Renal pelvis (tissue), 4 donors: ENCODE results near the gene MT1M. TPM values are rescaled to one million over a fixed set of nuclear protein-coding genes. Genes with fewer than 3 reads are reported as not detected.

Experiments
- DNase-seq: peaks from one replicate; pipeline ENCODE4 v3.0.0-alpha.2; 2013
- polyA plus RNA-seq, 3 donors: library from polyadenylated mRNA; unstranded; fragments of 120-200 nt; gene quantifications; one replicate each; pipeline ENCODE4 v1.2.1, GENCODE V29; 2013; ENCODE audit not compliant: insufficient read length in 3 of 3

Gene MT1M
- polyA plus RNA-seq, 3 donors, result 0.26 TPM; not detected in 2

DNA sequence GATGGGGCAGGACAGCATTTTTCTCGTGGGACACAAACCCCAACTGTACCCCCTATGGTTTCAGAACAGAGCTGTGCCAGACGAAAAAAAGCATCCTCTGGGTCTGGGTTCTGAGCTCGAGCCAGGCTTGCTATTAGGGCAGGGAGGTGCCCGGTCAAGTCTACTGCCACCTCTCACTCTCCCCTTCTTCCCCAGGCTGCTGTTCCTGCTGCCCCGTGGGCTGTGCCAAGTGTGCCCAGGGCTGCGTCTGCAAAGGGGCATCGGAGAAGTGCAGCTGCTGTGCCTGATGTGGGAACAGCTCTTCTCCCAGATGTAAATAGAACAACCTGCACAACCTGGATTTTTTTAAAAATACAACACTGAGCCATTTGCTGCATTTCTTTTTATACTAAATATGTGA, 5.8 kb upstream of the MT1M start:
- no peak for DNase-seq

GRCh38 chr16:56628486-56629350, 3.7 kb upstream of the MT1M start:
- DNase-seq, result no peak

- DNase-seq, result no peak
These were observed 2.9 kb upstream of the MT1M start for GRCh38 chr16:56629531-56629930.

DNA sequence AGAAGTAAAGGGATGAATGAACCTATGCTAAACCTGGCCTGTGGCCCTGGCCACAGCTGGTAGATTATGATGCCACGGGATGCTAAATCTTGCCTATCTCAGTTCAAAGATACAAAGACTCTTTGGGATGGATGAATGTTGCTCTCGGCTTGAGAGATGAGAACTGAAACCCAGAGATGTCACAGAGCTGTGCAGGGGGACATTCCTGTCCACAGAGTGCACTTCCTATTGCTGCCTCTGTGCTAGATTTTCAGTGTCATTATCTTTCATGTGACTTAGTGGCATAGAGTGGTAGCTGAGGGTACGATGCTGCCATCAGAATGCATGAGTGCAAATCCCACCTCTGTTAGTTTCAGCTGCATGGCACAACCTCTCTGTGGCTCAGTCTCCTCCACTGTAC, 2.3 kb upstream of the MT1M start:
- no peak for DNase-seq

GRCh38 chr16:56631197-56631596, 1.3 kb upstream of the MT1M start:
- no peak for DNase-seq

DNA sequence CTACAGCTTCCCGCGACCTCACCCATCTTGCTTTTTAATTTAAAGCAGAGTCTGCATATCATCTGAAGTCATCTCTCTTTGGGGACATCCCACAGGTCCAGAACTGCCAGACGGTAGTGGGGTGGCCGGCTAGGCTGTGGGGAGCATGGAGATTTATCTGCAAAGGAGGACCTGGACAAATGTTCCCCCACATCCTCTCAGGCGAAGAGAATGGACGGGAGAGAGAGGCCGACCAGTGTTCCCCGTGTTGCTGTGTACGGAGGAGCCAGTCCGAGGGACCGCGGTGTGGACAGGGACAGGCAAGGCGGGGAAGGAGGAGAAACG, 665 bp upstream of the MT1M start:
- no peak for DNase-seq

DNA sequence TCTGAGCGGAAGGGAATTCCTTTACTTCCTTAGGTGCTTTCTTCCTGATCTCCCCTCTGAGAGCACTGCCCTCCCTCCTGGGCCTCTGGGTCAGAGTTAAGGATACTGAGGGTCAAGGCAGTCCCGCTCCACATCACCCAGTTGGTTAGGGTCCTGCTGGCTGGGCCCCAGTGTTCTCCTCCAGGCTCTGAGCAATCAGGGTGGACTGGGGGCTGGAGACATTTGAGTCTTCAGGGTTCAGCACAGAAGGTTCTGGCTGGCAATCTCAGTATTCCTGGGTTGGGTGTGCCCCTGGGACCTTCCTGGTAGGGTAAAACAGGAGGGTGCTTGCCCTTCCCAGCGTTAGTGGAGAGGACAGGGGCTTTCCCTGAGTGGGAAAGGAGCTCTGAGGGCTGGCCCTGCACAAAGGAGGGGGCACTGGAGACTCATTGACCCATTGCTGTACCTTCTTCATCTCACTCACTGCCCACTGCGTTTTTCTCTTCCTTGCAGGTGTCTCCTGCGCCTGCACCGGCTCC, 448 bp downstream of the MT1M start:
- no peak for DNase-seq

- DNase-seq, result no peak
These were observed 1.1 kb downstream of the MT1M start for GRCh38 chr16:56633535-56633934.

GRCh38 chr16:56634715-56635440, 2.4 kb downstream of the MT1M start:
- DNase-seq, result no peak

DNA sequence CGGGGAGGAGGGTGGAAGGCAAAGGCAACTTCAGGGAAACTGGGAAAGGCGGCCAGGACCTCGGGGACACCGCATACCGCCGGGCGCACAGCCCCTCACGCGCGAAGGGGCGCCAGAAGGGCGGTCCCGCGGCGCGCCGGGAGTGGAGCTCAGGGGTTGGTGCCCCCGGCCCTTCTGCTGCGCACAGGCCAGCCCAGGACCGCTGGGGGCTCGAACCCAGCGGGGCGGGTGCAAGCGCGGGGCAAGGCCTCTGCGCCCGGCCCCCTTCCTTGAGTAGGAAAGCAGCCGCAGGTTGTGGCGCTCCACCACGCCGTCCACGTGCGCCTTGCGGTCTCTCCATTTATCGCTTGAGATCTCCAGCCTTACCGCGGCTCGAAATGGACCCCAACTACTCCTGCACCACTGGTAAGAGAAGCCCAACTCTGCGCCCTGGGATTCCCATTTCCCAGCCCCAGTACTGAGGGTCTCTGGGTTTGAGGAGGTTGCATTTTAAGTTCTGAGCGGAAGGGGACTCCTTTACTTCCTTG, 3.0 kb downstream of the MT1M start:
- no peak for DNase-seq

DNA sequence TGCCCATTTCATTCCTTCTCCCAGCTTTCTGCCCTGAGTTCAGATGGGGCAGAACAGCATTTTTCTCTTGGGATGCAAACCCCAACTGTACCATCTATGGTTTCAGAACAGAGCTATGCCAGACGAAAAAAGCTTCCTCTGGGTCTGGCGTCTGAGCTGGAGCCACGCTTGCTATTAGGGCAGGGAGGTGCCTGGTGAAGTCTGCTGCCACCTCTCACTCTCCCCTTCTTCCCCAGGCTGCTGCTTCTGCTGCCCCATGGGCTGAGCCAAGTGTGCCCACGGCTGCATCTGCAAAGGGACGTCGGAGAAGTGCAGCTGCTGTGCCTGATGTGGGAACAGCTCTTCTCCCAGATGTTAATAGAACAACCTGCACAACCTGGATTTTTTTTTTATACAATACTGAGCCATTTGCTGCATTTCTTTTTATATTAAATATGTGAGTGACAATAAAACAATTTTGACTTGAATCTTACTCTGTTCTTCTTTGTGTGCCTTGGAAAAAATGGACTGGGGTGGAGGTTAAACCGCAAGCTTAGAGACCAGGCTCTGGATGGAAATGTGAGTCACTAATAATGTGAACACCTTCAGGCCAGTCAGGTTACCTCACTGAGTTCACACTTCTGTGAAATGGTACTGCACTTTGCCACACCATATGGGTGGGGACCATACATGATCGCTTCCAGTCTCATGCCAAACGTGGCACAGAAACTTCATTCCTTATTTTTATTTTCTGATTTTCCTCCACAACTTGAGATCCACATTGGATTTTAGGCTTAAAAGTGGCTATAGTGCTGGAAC, 4.4 kb downstream of the MT1M start:
- no peak for DNase-seq

DNA sequence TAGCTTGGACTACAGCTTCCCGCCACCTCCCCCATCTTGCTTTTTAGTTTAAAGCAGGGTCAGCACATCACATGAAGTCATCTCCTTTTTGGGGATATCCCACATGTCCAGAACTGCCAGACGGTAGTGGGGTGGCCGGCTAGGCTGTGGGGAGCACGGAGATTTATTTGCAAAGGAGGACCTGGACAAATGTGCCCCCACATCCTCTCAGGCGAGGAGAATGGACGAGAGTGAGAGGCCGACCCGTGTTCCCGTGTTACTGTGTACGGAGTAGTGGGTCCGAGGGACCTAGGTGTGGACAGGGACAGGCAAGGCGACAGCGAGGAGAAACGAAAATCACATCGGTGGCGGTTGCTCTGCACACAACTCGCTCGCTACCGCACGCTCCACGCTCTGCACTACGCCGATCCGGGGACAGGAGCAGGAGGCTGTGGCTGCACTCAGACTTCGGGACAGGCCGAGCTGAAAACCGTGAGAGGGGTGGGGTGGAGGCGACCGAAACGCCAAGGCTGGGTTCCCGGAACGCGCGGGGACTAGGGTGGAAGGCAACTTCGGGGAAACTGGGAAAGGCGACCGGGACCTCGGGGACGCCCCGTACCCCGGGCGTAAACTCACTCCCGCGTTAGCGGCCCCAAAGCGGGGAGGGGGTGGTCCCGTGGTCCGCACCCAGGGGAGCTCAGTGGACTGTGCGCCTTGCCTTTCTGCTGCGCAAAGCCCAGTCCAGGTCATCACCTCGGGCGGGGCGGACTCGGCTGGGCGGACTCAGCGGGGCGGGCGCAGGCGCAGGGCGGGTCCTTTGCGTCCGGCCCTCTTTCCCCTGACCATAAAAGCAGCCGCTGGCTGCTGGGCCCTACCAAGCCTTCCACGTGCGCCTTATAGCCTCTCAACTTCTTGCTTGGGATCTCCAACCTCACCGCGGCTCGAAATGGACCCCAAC, 5.6 kb downstream of the MT1M start, which contains the start of gene MT1A:
Gene MT1A (plus strand): TSS at position 853 of the 937 bp plus-strand sequence. CDS start 73 bp downstream, at position 926.
- DNase-seq, result no peak

DNA sequence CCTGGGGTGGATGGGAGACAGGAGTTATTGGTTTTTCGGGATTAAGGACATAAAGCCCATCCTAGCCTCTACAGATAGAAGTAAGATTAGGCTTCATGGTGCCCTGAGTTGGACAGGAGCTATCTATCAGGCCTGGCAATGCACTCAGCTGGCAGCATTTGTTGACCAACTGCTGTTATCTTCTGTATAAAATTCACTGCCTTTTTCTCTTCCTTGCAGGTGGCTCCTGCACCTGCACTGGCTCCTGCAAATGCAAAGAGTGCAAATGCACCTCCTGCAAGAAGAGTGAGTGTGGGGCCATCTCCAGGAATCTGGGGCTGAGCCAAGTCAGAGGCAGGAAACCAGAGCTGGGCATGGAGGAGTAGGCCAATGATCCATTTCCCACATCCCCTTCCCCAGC, 6.6 kb downstream of the MT1M start:
- no peak for DNase-seq

GRCh38 chr16:56640076-56640475, 7.6 kb downstream of the MT1M start:
- DNase-seq, result no peak

DNA sequence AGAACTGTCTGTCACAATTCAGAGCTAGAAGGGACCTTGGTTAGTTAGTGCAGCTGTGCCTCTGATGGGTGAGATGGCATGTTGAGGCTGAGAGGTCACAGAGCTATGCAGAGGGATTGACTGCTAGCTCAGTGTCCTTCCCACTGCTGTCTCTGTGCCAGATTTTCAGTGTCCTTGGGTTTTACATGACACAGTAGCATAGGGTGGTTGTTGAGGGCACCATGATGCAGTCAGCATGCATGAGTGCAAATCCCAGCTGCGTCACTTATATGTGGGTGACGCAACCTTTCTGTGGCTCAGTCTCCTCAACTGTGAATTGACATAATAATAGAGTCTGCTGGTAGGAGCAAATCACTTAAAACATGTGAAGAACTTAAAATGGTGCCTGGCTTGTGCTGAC, 8.7 kb downstream of the MT1M start:
- no peak for DNase-seq

DNA sequence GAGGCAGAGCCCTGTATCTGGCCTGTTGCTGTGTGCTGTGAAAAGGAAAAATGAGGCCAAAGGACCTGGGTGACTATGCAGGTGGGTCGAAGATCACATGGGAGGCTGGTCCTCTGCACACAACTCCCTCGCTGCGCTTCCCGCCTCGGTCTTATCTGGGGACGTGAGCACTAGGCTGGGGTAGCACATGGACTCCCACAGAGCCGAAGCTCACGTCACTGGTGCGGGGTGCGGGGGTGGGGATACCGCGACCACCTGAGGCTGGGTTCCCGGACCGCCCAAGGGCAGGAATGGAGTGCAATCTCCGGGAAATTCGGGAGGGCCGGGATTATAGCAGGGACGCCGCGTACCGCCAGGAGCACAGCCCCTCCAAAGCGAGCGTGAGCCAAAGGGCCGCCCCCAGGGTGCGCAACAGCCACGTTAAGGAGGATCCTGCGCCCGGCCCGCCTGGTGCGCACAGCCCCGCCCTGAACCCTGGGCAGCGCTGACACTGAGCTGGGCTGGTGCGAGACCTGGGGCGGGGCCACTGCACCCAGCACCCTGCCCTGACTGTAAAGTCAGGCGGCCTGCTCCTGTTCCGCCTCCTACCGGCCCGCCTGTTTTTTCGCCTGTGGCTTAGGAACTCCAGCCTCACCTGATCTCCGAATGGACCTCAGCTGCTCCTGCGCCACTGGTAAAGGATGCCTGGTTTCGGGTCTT, 10.8 kb downstream of the MT1M start:
- no peak for DNase-seq

- DNase-seq, result no peak
These were observed 11.4 kb downstream of the MT1M start for GRCh38 chr16:56643833-56644232.

- DNase-seq, result no peak
These were observed 12.9 kb downstream of the MT1M start for GRCh38 chr16:56645311-56645710.

GRCh38 chr16:56645838-56646237, 13.4 kb downstream of the MT1M start:
- no peak for DNase-seq
